Bronchial epithelial cell (primary cell): ENCODE measurements around the gene MAD2L2. TPM values are rescaled to one million over a fixed set of nuclear protein-coding genes. Genes with fewer than 3 reads are reported as not detected.

Experiments
- DNase-seq: peaks from one replicate; pipeline ENCODE4 v3.0.0-alpha.2; 2010; ENCODE audit warnings: low read depth
- FAIRE-seq: peaks from 2 replicates; lab custom pipeline; 2011; peaks lifted over from hg19 to GRCh38; lab: Jason Lieb, UNC
- H3K27me3 ChIP-seq: 2 replicates; pipeline ENCODE4 v1.5.1; 2011; ENCODE audit warnings: low read length; ENCODE audit not compliant: control insufficient read depth, insufficient read depth
- H3K36me3 ChIP-seq: 2 replicates; pipeline ENCODE4 v1.5.1; 2011; ENCODE audit warnings: low read length; ENCODE audit not compliant: control insufficient read depth, insufficient read depth
- H3K4me3 ChIP-seq: 2 replicates; pipeline ENCODE4 v1.5.1; 2011; ENCODE audit warnings: mild to moderate bottlenecking, low read depth, low read length, control low read depth
- CTCF ChIP-seq: IDR thresholded peaks from 2 replicates; pipeline ENCODE4 v1.5.1; 2011; ENCODE audit warnings: mild to moderate bottlenecking, moderate library complexity, low read length, control low read depth, inconsistent platforms; ENCODE audit not compliant: insufficient read depth, severe bottlenecking
- total RNA-seq: library from RNA; depleted of rRNA; stranded (reverse); fragments of >200 nt; gene quantifications from 2 replicates; pipeline ENCODE4 v1.2.1, GENCODE V29; 2014

MAD2L2 gene
- total RNA-seq, 1 donor from 2014 or later, result 44.5 TPM

- DNase-seq (no peak), FAIRE-seq (no peak)
- Histone ChIP-seq H3K36me3 (no peaks in the 10 kb centered on the region), H3K27me3 (no peaks in the 10 kb centered on the region), H3K4me3 (no peak overlapping the region)
- TF ChIP-seq CTCF, result no peak
These were observed 40.0 kb downstream of the MAD2L2 start for GRCh38 chr1:11640944-11641343.

GRCh38 chr1:11640101-11640500 lies 40.8 kb downstream of the MAD2L2 start:
- DNase-seq, result no peak
- H3K4me3 ChIP-seq, result no peak overlapping the region
- no peaks in the 10 kb centered on the region for H3K36me3 ChIP-seq
- no peaks in the 10 kb centered on the region for H3K27me3 ChIP-seq
- no peak for FAIRE-seq
- no peak for TF ChIP-seq CTCF

GRCh38 chr1:11639372-11639771 lies 41.6 kb downstream of the MAD2L2 start:
- no peak for TF ChIP-seq CTCF
- Histone ChIP-seq H3K4me3 (no peak overlapping the region), H3K36me3 (no peaks in the 10 kb centered on the region), H3K27me3 (no peaks in the 10 kb centered on the region)
- DNase-seq (no peak), FAIRE-seq (no peak)

- H3K27me3 ChIP-seq, result no peaks in the 10 kb centered on the region
- FAIRE-seq (no peak), DNase-seq (no peak)
- TF ChIP-seq CTCF, result no peak
- no peak overlapping the region for H3K4me3 ChIP-seq
- no peaks in the 10 kb centered on the region for H3K36me3 ChIP-seq
These were observed 42.8 kb downstream of the MAD2L2 start for GRCh38 chr1:11638121-11638520.

GRCh38 chr1:11634365-11635192 lies 46.4 kb downstream of the MAD2L2 start:
- TF ChIP-seq CTCF, result no peak
- FAIRE-seq (no peak), DNase-seq (no peak)
- no peak overlapping the region for H3K4me3 ChIP-seq
- no peaks in the 10 kb centered on the region for H3K27me3 ChIP-seq
- H3K36me3 ChIP-seq, result no peaks in the 10 kb centered on the region
